NK-92 (cell line): ENCODE results near the gene VPS13D.
"Not testable (repeated sequence)": the region's sequence is repeated elsewhere in the genome, so short reads cannot be mapped to it uniquely, and the experiment has no call there.

Experiments
- DNase-seq: peaks from one replicate; lab custom pipeline; 2025; ENCODE audit not compliant: unreplicated experiment; lab: John Stamatoyannopoulos, UW

VPS13D gene

DNA sequence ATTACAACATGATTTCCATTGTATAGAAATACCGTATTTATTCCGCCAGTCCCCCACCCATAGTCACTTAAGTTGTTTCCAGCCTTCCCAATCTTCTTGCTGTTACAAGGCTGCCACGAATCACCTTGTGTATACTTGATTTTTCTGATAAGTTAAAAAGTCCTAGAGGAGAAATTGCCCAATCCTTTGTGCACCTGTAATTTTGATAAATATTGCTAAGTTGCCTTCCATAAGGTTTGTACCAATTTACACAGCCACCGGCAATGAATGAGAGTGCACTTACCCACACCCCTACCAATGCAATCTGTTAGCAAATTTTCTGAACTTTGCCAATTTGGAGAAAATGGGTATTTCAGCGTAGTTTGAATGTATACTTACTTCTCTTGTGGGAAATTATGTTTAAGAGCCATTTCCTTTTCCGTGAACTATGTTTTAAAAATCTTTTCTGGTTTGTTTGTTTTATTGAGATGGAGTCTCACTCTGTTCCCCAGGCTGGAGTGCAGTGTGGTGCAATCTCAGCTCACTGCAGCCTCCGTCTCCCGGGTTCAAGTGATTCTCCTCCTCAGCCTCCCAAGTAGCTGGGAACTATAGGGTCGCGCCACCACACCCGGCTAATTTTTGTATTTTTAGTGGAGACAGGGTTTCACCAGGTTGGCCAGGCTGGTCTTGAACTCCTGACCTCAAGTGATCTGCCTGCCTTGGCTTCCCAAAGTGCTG is 300.8 kb downstream of the VPS13D start:
- DNase-seq: no peak

DNA sequence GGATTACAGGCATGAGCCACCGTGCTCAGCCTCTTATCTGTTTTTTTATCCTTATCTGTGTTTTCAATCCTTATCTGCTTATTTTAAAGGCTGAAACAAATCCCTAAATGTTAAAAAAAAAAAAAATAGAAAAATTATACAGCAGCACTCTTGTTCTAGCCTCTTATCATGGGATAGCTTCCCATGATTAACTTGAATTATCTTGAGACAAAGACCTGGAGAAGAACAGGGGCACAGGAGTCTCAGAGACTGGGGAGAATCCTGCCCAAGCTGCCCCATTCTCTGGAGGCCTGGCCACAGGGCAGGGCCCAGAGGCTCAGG is 301.3 kb downstream of the VPS13D start:
- DNase-seq: no peak

DNA sequence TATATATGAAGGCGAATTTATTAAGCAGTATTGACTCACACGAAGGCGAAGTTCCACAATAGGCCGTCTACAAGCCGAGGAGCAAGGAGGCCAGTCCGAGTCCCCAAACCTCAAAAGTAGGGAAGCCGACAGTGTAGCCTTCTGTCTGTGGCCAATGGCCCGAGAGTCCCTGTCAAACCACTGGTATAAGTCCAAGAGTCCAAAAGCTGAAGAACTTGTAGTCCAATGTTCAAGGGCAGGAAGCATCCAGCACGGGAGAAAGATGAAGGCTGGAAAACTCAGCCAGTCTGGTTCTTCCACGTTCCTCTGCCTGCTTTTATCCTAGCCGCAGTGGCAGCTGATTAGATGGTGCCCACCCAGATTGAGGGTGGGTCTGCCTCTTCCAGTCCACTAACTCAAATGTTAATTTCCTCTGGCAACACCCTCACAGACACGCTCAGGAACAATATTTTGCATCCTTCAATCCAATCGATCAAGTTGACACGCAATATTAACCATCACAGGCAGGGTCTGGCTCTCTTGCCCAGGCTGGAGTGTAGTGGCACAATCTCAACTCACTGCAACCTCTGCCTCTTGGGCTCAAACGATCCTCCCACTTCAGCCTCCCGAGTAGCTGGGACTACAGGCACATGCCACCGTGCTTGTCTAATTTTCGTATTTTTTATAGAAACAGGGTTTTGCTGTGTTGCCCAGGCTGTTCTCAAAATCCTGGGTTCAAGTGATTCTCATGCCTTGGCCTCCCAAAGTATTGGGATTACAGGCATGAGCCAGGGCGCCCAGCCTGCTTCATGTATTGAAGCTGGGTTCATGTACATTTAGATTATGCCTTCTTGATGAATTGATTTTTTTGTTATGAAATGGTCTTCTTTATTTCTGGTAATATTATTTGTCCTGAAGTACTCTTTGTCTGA is 302.8 kb downstream of the VPS13D start:
- DNase-seq: no peak

DNA sequence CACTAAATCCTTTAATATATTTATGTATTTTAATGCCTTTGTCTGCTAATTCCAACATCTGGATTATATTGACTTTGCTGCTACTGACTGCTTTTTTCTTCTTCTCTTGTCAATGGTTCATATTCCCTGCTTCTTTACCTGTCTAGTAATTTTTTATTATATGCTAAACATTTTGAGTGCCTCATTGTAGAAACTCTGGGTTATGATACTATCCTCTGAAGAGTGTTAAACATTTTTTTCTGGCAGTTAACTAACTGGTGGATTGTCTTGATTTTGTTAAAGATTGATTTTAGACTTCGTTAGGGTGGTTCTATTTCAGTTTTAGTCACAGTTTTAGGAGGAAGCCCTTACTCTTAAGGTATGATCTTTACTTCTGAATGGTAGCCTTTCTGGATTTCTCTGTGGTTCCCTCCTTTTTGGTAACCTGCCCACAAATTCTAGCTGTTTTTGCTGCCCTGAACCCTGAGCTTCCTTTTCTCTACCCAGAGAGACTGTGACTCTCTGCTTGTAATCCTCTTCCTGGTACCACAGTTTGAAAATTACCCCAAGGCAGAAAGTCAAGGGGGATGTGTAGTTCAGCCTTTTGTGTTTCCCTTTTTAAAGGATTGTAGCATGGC is 306.3 kb downstream of the VPS13D start:
- DNase-seq: no peak

DNA sequence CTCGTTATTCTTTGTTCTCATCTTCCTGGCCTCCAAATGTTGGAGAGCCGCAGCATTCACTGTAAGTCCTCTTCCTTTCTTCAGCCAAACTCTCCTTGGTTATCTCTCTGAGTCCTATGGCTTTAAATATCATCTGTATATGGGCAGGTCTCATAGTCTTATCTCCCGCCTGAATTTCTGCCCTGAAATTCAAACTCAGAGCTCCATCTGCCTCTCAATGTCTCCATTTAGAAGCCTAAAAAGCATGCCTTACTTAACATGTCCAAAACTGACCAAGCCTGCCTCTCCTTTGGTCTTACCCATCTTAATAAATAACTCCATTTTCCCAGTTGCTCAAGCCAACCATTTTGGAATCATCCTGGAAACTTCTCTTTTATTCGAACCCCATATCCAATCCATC is 307.5 kb downstream of the VPS13D start:
- no peak for DNase-seq

DNA sequence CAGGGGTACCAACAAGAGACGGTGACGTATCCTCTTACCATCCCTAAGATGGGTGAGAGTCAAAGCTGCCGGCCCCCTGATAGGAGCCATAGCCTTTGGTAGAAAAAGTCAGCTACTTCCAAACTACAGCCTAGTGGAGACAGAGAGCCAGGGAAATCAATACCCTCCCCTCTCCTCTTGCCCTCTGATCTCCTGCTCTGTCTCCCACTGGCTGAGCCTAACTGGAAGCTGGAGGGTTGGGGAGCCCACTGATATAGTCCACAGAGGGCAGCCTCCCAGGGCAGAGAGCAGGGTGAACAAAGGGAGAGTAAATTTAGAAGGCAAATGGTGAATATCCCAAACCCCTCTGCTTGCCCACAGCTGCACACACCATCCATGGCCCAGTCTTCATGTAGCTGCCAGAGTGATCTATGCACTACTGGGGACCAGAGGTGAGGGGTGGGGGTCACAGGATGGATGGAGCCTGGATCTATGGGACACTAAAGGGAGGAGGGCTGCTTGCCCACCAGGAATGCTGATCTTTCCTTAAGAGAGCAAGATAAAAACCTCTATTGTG is 308.2 kb downstream of the VPS13D start:
- DNase-seq: no peak

DNA sequence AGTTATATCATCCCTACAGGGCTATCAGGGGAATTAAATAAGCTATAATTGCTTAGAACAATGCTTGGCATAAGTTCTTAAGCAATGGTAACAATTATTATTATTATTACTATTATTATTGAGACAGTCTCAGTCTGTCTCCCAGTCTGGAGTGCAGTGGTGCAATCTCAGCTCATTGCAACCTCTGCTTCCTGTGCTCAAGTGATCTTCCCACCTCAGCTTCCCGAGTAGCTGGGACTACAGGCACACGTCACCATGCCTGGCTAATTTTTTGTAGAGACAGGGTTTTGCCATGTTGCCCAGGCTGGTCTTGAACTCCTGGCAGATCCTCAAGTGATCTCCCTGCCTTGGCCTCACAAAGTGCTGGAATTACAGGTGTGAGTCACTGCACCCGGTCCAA is 308.7 kb downstream of the VPS13D start:
- DNase-seq: not testable (repeated sequence)

DNA sequence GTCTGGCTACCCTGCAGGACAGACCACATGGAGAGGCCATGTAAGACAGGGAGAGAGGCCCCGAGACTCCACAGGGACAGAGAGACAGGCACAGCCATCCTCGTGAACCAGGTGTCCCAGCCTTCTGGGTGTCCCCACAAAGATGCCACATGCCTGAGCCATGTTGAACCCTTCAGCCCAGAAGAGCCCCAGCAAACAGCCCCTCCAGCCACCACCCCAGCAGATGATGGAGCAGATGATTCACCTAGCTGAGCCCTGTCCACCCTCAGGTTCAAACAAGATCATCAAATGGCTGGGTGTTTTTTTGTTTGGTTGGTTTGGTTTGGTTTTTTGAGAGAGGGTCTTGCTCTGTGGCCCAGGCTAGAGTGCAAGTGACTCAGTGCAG is 309.5 kb downstream of the VPS13D start:
- DNase-seq: no peak

DNA sequence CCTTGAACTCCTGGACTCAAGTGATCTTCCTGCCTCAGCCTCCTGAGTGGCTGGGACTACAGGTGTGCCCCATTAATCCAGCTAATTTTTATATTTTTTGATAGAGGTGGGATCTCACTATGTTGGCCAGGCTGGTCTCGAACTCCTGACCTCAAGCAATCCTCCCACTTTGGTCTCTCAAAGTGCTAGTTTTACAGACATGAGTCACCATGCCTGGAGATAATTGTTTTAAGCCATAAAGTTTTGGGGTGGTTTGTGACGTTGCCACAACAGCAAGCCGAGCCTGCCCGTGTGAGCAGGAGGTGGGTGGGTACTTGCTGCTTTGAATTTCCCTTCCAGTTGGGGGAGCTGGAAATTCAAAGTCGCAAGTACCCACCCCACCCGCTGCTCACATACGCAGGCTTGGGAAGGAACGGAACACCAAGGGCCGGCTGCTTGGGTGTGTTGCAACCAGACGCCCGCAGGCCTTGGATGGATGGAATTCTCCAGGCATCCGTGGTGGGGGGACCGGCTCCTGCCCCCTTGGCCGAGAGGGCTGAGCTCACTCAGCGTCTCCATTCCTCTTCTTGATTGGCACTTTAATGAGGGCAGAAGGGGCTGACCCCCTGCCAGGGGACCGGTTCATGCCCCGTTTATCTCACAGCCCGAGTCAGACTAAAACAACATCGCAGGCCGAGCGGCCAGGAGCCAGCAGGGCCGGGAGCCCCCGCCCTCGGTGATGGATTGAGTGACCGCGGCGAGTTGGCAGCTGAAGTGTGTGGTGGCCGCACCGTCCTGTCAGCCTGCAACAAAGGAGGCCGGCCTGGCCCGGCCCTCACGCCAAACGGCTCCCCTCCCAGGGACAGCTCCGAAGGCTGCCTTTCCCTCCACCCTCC is 310.1 kb downstream of the VPS13D start:
- DNase-seq: no peak

DNA sequence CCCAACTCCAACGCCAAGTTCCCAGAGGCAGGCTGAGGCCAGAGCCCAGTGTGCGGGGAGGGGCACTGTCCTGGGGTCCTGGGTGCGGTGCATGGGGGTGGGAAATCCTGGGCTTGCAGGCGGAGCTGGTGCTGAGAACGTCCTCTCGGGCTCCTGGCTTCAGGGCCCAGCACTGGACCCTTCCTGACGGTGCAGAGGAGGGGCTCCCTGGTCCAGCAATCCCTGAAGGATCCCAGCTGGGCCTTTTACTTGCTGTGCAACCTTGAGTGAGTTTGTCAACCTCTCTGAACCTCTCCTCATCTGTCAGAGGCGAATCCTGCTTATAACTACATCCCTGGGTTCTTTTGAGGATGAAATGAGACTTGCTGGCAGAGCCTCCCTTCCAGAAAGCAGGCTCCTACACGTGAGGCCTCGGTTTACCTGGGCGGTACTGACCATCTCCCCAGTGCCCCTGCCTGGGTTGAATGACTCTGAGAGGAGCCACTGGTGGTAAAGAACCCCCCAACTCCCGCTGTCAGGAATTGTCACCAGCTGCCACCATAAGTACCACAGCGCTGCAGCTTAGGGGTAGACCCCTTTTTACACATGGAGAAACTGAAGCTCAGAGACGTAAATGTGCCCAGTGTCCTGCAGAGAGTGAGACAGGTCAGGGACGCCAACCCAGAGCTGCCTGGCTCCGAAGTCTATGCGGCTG is 310.9 kb downstream of the VPS13D start:
- no peak for DNase-seq

DNA sequence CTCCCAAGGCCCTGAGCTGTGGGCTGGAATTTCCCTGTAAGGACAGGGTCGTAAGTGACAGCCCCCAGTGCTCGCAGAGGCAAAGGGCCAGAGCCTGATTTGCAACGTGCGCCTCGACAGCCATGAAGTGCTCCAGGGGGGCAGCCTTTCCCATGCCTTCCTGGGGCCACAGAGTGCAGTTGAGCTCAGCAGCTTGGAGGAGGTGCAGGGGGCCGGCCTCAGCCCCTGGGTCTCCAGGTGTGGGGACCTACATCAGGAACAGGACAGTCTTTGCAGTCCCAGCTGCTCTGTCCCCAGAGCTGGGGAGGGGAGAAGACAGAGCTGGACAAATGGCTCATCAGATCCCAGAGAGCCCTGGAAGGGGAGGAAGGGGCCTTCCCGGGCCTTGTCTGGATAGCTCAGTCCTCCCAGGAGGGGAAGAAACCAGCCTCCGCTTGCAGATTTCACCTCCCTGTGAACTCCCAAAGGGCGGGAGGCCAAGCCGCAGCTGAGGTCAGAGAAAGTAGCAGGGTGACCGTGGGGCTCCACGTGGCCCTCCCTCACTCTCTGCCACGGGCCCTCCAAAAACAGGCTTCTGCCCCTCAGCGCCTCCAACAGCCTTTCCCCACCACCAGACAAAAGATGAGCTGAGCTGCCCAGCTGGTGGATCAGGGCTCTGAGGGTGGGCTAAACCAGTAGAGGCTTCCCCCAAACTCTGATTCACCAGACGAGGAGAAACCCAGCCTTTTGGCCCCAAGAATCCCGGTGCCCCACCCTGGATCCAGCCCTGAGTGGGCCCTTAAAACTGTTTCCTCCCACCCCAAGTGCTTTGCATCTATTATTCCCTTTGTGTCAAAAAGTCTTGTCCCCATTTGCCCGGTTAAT is 311.7 kb downstream of the VPS13D start:
- DNase-seq: no peak

DNA sequence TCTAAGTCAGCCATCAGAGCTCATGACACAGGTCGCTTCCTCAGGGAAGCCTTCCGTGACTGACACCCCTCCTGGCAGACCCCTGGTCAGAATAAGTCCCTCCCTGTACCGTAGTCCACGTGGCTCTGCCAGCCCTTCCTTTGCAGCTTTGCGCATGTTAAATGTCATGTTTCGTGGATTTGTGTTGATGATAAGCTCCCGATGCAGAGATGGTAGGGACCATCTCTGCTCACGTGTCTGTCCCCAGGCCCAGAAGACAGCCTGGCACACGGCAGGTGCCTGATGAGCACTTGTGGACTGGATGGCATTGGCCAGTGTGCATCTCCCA is 312.3 kb downstream of the VPS13D start:
- DNase-seq: no peak

DNA sequence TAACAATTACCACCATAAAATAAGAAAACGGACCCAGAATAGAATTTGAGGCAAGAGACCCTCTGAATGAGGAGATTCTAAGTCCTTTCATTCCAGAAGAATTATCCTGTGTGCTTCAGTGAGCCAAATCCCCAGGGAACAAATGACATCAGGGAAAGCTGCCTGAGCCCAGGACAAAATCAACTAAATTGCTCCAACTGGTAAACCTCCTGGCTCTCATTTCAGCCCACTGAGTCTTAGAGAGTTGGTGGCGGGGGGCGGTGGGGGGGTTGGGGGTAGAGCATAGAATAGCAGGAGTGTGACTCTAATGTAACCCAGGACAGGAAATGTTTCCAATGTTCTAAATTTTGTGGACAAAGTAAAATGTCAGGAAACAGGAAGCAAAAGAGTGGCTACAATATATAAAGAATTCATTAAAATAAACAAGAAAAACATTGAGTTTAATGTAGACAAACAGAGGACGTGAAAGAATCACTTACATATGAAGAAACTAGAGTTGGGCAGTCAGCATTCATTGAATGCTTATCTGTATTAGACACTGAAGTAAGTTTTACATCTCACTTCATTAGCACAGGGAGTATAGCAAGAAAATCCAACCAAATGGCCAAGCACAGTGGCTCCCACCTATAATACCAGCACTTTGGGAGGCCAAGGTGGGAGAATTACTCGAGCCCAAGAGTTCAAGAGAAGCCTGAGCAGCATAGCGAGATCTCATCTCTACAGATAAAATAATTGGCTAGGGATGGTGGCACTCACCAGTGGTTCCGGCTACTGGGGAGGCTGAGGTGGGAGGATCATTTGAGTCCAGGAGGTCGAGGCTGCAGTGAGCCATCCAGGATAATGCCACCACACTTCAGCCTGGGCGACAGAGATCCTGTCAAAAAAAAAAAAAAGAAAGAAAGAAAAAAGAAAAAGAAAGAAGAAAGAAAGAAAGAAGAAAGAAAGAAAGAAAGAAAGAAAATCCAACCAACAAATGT is 313.1 kb downstream of the VPS13D start:
- DNase-seq: no peak

DNA sequence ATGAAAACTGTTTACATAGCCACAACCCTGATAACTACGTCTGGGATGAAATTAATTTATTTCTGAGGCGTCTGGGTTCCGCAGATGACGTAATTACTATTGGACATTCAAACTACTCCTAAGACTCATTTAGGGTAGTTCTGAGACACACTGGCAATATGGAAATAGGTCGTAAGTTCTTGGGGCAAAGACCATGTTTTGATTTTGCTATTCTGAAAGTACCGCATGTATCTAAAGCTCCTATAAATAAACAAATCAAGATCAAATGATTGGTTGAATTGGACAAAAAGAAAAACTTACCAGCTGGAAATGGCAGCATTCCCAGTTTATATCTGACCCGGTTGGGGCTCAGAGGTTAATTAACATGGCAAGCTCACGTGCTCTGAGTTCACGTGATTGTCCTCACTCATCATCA is 313.9 kb downstream of the VPS13D start:
- no peak for DNase-seq

DNA sequence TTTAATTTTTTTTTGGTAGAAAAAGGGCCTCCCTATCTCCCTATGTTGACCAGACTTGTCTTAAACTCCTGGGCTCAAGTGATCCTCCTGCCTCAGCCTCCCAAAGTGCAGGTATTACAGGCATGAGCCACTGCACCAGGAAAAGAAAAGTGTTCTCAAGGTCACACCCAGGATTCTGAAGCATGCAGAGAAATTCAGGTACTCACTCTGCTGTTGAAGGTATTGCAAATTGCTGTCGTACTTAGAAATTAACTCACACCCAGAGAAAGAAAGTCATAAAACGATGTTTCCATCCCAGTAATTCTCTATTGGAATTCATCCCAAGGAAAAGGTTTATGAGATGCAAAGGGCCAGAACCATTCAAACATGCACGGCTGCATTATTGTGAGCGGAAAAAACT is 314.5 kb downstream of the VPS13D start:
- no peak for DNase-seq

DNA sequence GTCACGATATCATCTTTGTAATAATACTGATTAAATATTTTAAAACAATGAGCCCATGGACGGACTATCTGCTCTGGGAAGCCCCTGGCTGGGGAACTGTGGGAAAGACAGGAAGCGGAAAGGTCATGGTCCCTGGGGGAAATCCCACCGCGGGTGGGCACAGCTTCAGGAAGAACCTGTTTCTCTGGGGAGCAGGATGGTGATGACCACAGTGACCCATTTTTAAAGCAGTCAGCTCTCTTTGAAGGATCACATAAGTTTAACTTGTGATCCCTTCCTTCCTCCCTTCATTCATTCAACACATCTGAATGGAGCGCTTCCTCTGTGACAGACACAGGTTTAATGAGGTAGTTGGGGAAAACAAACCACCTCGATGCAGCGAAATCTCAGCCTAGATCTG is 315.2 kb downstream of the VPS13D start:
- DNase-seq: no peak

DNA sequence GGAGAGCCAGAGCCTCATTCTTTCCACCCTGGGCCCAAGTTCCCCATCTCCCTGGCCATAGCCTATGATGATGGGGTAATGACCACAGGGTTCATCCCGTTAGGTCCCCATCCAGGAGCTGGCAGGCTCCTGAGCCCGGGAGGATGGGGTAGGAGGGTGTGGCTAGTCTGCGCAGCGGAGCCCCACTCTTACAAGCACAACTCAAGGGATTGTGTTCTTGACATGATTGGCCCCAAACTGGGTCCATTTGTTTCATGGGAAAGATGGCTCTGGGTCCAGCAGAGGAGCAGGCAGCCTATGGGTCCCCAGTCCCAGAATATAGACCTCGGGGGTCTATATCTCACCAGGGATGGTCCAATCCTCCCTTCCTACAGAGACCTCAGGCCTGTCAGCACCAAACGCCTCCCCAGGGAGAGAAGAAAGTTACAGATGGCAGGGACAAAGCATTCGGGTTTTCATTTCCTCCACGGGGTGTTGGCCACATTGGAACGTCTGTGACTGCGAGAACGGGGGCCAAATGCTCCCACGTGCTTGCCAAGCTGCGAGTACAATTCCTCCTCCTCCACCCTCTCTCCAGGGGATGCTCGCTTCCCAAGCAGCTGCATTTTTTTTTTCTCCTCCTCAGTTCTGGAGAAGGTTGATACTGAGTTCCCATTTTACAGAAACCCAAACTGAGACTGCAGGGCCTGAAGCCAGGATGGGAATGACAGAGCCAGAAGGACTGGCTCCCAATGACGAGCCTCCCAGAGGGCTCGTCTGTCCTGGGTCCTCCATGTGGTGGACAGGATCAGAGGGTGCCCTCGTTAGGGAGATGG is 317.1 kb downstream of the VPS13D start:
- no peak for DNase-seq
